ENCODE results near the gene SUFU.

Gene SUFU

GRCh38 chr10:102461187-102462054 is 42.4 kb upstream of the SUFU start:
- peak overlapping the region; percentile 62 for H3K4me3 ChIP-seq (ENCODE audit: low read depth, low read length)
- no peak for TF ChIP-seq CTCF (conservative IDR thresholded peaks at IDR 0.05; ENCODE audit: low read depth, low read length)

GRCh38 chr10:102462512-102463054 is 41.2 kb upstream of the SUFU start:
- no peak for DNase-seq (ENCODE audit: low read depth)
- no peak overlapping the region for H3K4me3 ChIP-seq (ENCODE audit: low read depth, low read length)
- TF ChIP-seq CTCF (conservative IDR thresholded peaks at IDR 0.05; ENCODE audit: low read depth, low read length) = no peak

More at GRCh38 chr10:102461187-102462054, 42.4 kb upstream of the SUFU start:
- DNase-seq (ENCODE audit: low read depth) = peak; percentile 88

GRCh38 chr10:102463983-102464382 is 39.8 kb upstream of the SUFU start:
- H3K4me3 ChIP-seq (ENCODE audit: low read depth, low read length) = no peak overlapping the region
- DNase-seq (ENCODE audit: low read depth) = no peak
- TF ChIP-seq CTCF (conservative IDR thresholded peaks at IDR 0.05; ENCODE audit: low read depth, low read length) = no peak

GRCh38 chr10:102465466-102465865 is 38.3 kb upstream of the SUFU start:
- DNase-seq (ENCODE audit: low read depth) = no peak
- TF ChIP-seq CTCF (conservative IDR thresholded peaks at IDR 0.05; ENCODE audit: low read depth, low read length) = no peak
- no peak overlapping the region for H3K4me3 ChIP-seq (ENCODE audit: low read depth, low read length)

- DNase-seq (ENCODE audit: low read depth) = no peak
- no peak for TF ChIP-seq CTCF (conservative IDR thresholded peaks at IDR 0.05; ENCODE audit: low read depth, low read length)
- H3K4me3 ChIP-seq (ENCODE audit: low read depth, low read length) = no peak overlapping the region
Measured at GRCh38 chr10:102467318-102467717, 36.5 kb upstream of the SUFU start.

GRCh38 chr10:102467971-102468438 is 35.8 kb upstream of the SUFU start:
- no peak overlapping the region for H3K4me3 ChIP-seq (ENCODE audit: low read depth, low read length)
- no peak for TF ChIP-seq CTCF (conservative IDR thresholded peaks at IDR 0.05; ENCODE audit: low read depth, low read length)

More at GRCh38 chr10:102467971-102468438, 35.8 kb upstream of the SUFU start:
- DNase-seq (ENCODE audit: low read depth) = no peak
